GM12878 (cell line): ENCODE measurements around the gene SLC24A4. TPM values are rescaled to one million over a fixed set of nuclear protein-coding genes. Genes with fewer than 3 reads are reported as not detected.

Experiments
- ATAC-seq: fragments of 200-7000 bp; cut with Tn5 transposase; 3 replicates; pipeline ENCODE4 v1.9.1; 2020; ENCODE audit warnings: mild to moderate bottlenecking, moderate library complexity
- BruUV-seq: library from RNA; stranded (reverse); fragments of 400-500 nt; replicated peaks from 2 replicates; lab custom pipeline; 2021; lab: Mats Ljungman, UMichigan
- CTCF ChIA-PET: fragments of 300-600 bp; sonication (Branson Sonifier 250); formaldehyde crosslinking; extraction: SDS; loops from one replicate; lab custom pipeline; 2021; ENCODE audit warnings: inconsistent platforms; lab: Yijun Ruan, JAX
- POLR2A ChIA-PET: fragments of 350-600 bp; formaldehyde crosslinking; extraction: SDS; loops from one replicate; lab custom pipeline; 2021; ENCODE audit warnings: inconsistent platforms; lab: Charles Lee
- RAD21 ChIA-PET: fragments of 300-600 bp; sonication (Branson Sonifier 250); formaldehyde crosslinking; loops from one replicate; lab custom pipeline; 2023; ENCODE audit warnings: antibody characterized with exemption; ENCODE audit not compliant: unreplicated experiment; lab: Charles Lee
- SMC1A ChIA-PET: fragments of 300-600 bp; sonication (Branson Sonifier 250); formaldehyde crosslinking; loops from one replicate; lab custom pipeline; 2023; ENCODE audit not compliant: unreplicated experiment, uncharacterized antibody; lab: Charles Lee
- DNase-seq: peaks from one replicate; pipeline ENCODE4 v3.0.0-alpha.2; 2011; ENCODE audit warnings: low read depth, low spot score
- FAIRE-seq: peaks from 3 replicates; lab custom pipeline; 2011; peaks lifted over from hg19 to GRCh38; lab: Jason Lieb, UNC
- H2AFZ ChIP-seq: 2 replicates; pipeline ENCODE4 v1.6.0; 2011; ENCODE audit warnings: low read depth, low read length, control low read depth; ENCODE audit not compliant: control insufficient read depth
- H3K27ac ChIP-seq: 2 replicates; pipeline ENCODE4 v1.5.1; 2011; ENCODE audit warnings: control low read depth; ENCODE audit not compliant: control insufficient read depth, insufficient read depth
- H3K27me3 ChIP-seq, 2 experiments: replicated peaks in 1 of 2; 2 replicates each; pipeline versions ENCODE4 v1.6.0 to v1.6.1; 2011; ENCODE audit warnings: low read length in 1 of 2; ENCODE audit not compliant: control insufficient read depth in 2 of 2, insufficient read depth in 2 of 2
- H3K36me3 ChIP-seq, 2 experiments: 2 replicates each; pipeline ENCODE4 v1.5.1; 2011; ENCODE audit warnings: low read length in 1 of 2; ENCODE audit not compliant: control insufficient read depth in 2 of 2, insufficient read depth in 2 of 2
- H3K4me1 ChIP-seq: 2 replicates; pipeline ENCODE4 v1.6.1; 2011; ENCODE audit warnings: mild to moderate bottlenecking, low read length, moderate library complexity, mixed read lengths; ENCODE audit not compliant: control insufficient read depth, insufficient read depth
- H3K4me2 ChIP-seq: 2 replicates; pipeline ENCODE4 v1.6.0; 2011; ENCODE audit warnings: control low read depth; ENCODE audit not compliant: control insufficient read depth, insufficient read depth
- H3K4me3 ChIP-seq: fragments of 200-600 bp; sonication (generic); 2 replicates; pipeline ENCODE4 v1.5.1; 2016
- H3K79me2 ChIP-seq: 2 replicates; pipeline ENCODE4 v1.6.0; 2011; ENCODE audit warnings: low read length; ENCODE audit not compliant: control insufficient read depth, insufficient read depth
- H3K9ac ChIP-seq: 2 replicates; pipeline ENCODE4 v1.8.0; 2011; ENCODE audit warnings: low read length, control low read depth, mixed read lengths; ENCODE audit not compliant: control insufficient read depth, insufficient read depth
- H3K9me3 ChIP-seq: replicated peaks from 3 replicates; pipeline ENCODE4 v1.5.1; 2011; ENCODE audit warnings: mild to moderate bottlenecking, low read length; ENCODE audit not compliant: control insufficient read depth, insufficient read depth
- H4K20me1 ChIP-seq: 2 replicates; pipeline ENCODE4 v1.6.0; 2011; ENCODE audit not compliant: control insufficient read depth, insufficient read depth
- CHD1 ChIP-seq: IDR thresholded peaks from 2 replicates; pipeline ENCODE4 v1.6.1; 2012; ENCODE audit warnings: low read depth, low read length, improper control_type of control experiment
- EP300 ChIP-seq, 2 experiments: fragments of 150-350 bp in 1 of 2; IDR thresholded peaks; 2 replicates each; pipeline ENCODE4 v1.6.1; 2011 to 2012; ENCODE audit warnings: low read depth in 2 of 2, low read length in 2 of 2, borderline replicate concordance in 1 of 2, improper control_type of control experiment in 1 of 2, inconsistent platforms in 1 of 2; ENCODE audit not compliant: control insufficient read depth in 1 of 2
- IKZF1 ChIP-seq: fragments of 450-650 bp; conservative IDR thresholded peaks from 2 replicates; pipeline ENCODE4 v1.6.1; 2017; ENCODE audit warnings: antibody characterized with exemption, mild to moderate bottlenecking
- JUNB ChIP-seq: IDR thresholded peaks from 2 replicates; pipeline ENCODE4 v1.6.1; 2016; ENCODE audit warnings: antibody characterized with exemption, mild to moderate bottlenecking
- NRF1 ChIP-seq: conservative IDR thresholded peaks from 2 replicates; pipeline ENCODE4 v1.6.1; 2011; ENCODE audit warnings: mild to moderate bottlenecking, low read depth, low read length, improper control_type of control experiment
- PAX8 ChIP-seq: fragments of 450-650 bp; IDR thresholded peaks from 2 replicates; pipeline ENCODE4 v1.6.1; 2017; ENCODE audit warnings: mild to moderate bottlenecking, moderate library complexity
- RELA ChIP-seq: fragments of 450-650 bp; IDR thresholded peaks from 2 replicates; pipeline ENCODE4 v1.8.0; 2014; ENCODE audit warnings: borderline replicate concordance; ENCODE audit not compliant: partially characterized antibody
- SPI1 ChIP-seq: IDR thresholded peaks from 2 replicates; pipeline ENCODE4 v1.6.1; 2011; ENCODE audit warnings: low read depth, mild to moderate bottlenecking, low read length, moderate library complexity, borderline replicate concordance; ENCODE audit not compliant: insufficient read depth
- TBL1XR1 ChIP-seq: IDR thresholded peaks from 2 replicates; pipeline ENCODE4 v1.6.1; 2012; ENCODE audit warnings: low read depth, low read length, improper control_type of control experiment
- WGBS: methylation state at CpG from one replicate; pipeline ENCODE4 v1.1.6; 2016; ENCODE audit warnings: low lambda C conversion rate; ENCODE audit not compliant: insufficient replicate concordance, insufficient coverage; ENCODE audit errors: missing lambda C conversion rate; 5-methylcytosine and 5-hydroxymethylcytosine counted together
- in situ Hi-C: fragments of 300-500 bp; cut with MboI; formaldehyde crosslinking; loops from 9 replicates; pipeline ENCODE4 v1.14.3; 2018; ENCODE audit warnings: mixed read lengths
- intact Hi-C: fragments of 100-400 bp; cut with micrococcal nuclease; formaldehyde crosslinking; loops from one replicate; pipeline ENCODE4 v1.14.2; 2022; ENCODE audit not compliant: unreplicated experiment
- polyA plus RNA-seq, 11 experiments: library from polyadenylated mRNA; depleted of rRNA in 4 of 11; unstranded in 6 of 11; stranded (reverse) in 5 of 11; fragments of >200 nt; fragmentation: Nextera tagmentation in 4 of 11; fragmentation: Illumina TruSeq in 1 of 11; extraction: Ambion mirVana in 4 of 11; extraction: Trizol in 1 of 11; gene quantifications; 1 replicate in 1 of 11; 2 replicates in 10 of 11; pipeline versions ENCODE4 v1.2.1 to v1.2.3, GENCODE V29; 2011 to 2016; ENCODE audit warnings: inconsistent platforms in 2 of 11, missing spikeins in 2 of 11, low read depth in 1 of 11
- total RNA-seq, 4 experiments: library from RNA; depleted of rRNA in 3 of 4; stranded (reverse); fragments of >200 nt in 3 of 4; fragmentation: Illumina TruSeq in 1 of 4; extraction: Trizol in 1 of 4; gene quantifications; 2 replicates each; pipeline versions ENCODE4 v1.2.1 to v1.2.3, GENCODE V29; 2013 to 2021
- TF ChIP-seq, protein P1 (sequence below): fragments of 450-650 bp; IDR thresholded peaks from 2 replicates; pipeline ENCODE4 v1.6.1; 2016; ENCODE audit warnings: mild to moderate bottlenecking, moderate library complexity, borderline replicate concordance
- TF ChIP-seq, protein P2 (sequence below): IDR thresholded peaks from 2 replicates; pipeline ENCODE4 v1.6.1; 2011; ENCODE audit warnings: low read depth, low read length, improper control_type of control experiment, borderline replicate concordance
- TF ChIP-seq, protein P3 (sequence below): fragments of 450-650 bp; IDR thresholded peaks from 2 replicates; pipeline ENCODE4 v1.6.1; 2017; ENCODE audit warnings: mild to moderate bottlenecking, low read depth, inconsistent platforms; ENCODE audit not compliant: poor library complexity, severe bottlenecking

SLC24A4 gene
- total and polyA plus RNA-seq, 10 of the 15 experiments (the other 5 are each of a cell fraction or from before 2014, with no cell fraction given): under 0.01 to 0.46 (median 0.04) TPM; not detected in 5

DNA sequence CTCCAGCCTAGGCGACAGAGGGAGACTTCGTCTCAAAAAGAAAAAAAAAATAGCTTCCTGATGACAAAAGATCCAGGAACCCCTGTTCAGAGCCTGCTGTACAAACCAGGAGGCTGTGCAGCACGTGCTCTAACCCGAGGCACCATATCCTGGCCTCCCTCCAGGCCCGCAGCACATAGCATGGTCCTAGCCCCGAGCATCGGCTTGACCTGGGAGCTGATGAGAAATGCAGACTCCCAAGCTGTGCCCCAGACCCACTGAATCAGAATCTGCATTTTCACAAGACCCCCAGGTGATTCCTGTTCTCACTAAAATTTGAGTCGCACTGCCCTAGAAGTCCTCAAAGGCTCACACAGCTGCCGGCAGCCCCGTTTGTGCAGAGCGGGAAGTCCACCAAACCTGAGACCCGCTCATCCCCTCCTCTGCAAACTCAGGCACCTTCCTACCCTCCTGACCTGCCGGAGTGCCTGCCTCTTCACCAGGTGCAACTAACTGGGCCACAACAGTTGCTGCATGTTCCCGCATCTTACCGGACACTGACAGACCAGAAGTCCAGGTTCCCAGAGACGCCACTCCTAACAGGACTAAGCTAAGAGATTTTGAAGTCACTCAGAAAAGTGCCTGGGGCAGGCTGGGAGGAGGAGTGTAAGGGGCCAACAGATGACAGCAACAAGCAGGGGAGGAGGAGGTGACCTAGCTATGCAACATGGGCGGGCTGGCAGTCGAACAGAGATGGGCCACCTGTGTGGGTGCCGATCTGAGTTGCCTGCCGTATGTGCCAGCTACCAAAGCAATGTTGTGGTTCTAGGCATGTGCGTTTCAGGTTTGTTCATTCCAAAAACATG is 166.7 kb downstream of the SLC24A4 start:
- POLR2A ChIA-PET: interaction anchor here (0.9 kb wide), 1 partner anchor 12 kb away, joined by 4 read pairs; no protein-coding TSS in a partner anchor
- WGBS: 73% methylated on average over 21 of the region's 21 CpGs

More for the DNA sequence above, 166.7 kb downstream of the SLC24A4 start:
- RAD21 ChIA-PET: no interaction called here
- TF ChIP-seq TBL1XR1 (no peak), PAX8 (no peak), CHD1 (no peak), RELA (no peak), IKZF1 (no peak), JUNB (no peak), NRF1 (no peak), SPI1 (no peak), EP300 (IDR thresholded peaks at IDR 0.05; ENCODE audit: borderline replicate concordance in 1 of 2, control insufficient read depth in 1 of 2, low read depth in 2 of 2, low read length in 2 of 2) (no peak)
- TF ChIP-seq, protein P1, sequence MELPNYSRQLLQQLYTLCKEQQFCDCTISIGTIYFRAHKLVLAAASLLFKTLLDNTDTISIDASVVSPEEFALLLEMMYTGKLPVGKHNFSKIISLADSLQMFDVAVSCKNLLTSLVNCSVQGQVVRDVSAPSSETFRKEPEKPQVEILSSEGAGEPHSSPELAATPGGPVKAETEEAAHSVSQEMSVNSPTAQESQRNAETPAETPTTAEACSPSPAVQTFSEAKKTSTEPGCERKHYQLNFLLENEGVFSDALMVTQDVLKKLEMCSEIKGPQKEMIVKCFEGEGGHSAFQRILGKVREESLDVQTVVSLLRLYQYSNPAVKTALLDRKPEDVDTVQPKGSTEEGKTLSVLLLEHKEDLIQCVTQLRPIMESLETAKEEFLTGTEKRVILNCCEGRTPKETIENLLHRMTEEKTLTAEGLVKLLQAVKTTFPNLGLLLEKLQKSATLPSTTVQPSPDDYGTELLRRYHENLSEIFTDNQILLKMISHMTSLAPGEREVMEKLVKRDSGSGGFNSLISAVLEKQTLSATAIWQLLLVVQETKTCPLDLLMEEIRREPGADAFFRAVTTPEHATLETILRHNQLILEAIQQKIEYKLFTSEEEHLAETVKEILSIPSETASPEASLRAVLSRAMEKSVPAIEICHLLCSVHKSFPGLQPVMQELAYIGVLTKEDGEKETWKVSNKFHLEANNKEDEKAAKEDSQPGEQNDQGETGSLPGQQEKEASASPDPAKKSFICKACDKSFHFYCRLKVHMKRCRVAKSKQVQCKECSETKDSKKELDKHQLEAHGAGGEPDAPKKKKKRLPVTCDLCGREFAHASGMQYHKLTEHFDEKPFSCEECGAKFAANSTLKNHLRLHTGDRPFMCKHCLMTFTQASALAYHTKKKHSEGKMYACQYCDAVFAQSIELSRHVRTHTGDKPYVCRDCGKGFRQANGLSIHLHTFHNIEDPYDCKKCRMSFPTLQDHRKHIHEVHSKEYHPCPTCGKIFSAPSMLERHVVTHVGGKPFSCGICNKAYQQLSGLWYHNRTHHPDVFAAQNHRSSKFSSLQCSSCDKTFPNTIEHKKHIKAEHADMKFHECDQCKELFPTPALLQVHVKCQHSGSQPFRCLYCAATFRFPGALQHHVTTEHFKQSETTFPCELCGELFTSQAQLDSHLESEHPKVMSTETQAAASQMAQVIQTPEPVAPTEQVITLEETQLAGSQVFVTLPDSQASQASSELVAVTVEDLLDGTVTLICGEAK: no peak
- TF ChIP-seq, protein P2, sequence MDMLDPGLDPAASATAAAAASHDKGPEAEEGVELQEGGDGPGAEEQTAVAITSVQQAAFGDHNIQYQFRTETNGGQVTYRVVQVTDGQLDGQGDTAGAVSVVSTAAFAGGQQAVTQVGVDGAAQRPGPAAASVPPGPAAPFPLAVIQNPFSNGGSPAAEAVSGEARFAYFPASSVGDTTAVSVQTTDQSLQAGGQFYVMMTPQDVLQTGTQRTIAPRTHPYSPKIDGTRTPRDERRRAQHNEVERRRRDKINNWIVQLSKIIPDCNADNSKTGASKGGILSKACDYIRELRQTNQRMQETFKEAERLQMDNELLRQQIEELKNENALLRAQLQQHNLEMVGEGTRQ: no peak
- TF ChIP-seq, protein P3, sequence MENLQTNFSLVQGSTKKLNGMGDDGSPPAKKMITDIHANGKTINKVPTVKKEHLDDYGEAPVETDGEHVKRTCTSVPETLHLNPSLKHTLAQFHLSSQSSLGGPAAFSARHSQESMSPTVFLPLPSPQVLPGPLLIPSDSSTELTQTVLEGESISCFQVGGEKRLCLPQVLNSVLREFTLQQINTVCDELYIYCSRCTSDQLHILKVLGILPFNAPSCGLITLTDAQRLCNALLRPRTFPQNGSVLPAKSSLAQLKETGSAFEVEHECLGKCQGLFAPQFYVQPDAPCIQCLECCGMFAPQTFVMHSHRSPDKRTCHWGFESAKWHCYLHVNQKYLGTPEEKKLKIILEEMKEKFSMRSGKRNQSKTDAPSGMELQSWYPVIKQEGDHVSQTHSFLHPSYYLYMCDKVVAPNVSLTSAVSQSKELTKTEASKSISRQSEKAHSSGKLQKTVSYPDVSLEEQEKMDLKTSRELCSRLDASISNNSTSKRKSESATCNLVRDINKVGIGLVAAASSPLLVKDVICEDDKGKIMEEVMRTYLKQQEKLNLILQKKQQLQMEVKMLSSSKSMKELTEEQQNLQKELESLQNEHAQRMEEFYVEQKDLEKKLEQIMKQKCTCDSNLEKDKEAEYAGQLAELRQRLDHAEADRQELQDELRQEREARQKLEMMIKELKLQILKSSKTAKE: no peak
- no peak for ATAC-seq
- FAIRE-seq: no peak
- intact Hi-C loops (no loop called here), in situ Hi-C loops (no loop called here)
- Histone ChIP-seq H3K4me2 (no peak overlapping the region), H3K79me2 (no peaks in the 10 kb centered on the region), H3K27me3 (no peaks in the 10 kb centered on the region; a peak in 3 of 4 replicates), H3K9me3 (no peaks in the 10 kb centered on the region), H2AFZ (no peak overlapping the region), H3K36me3 (no peaks in the 10 kb centered on the region), H3K9ac (no peak overlapping the region), H3K27ac (no peak overlapping the region), H4K20me1 (no peaks in the 10 kb centered on the region), H3K4me1 (peaks cover 6% of the 10 kb centered on the region), H3K4me3 (no peak overlapping the region)
- BruUV-seq: no TSS peak
- DNase-seq: no peak
- SMC1A ChIA-PET: no interaction called here
- CTCF ChIA-PET: no interaction called here
